CD4-positive, alpha-beta T cell treated with Interleukin-15 for 1 hour (primary cell): ENCODE measurements around the gene CGB2.
A peak's percentile ranks its signal among the peaks of the same experiment; 100 is the strongest.
"Not testable (repeated sequence)": the region's sequence is repeated elsewhere in the genome, so short reads cannot be mapped to it uniquely, and the experiment has no call there.

Experiments
- DNase-seq: peaks from one replicate; pipeline ENCODE4 v3.0.0-alpha.2; 2020

CGB2 gene

GRCh38 chr19:49038557-49039276 is 7.0 kb downstream of the CGB2 start:
- not testable (repeated sequence) for DNase-seq

- DNase-seq: not testable (repeated sequence)
These were observed 8.0 kb downstream of the CGB2 start for GRCh38 chr19:49039736-49040135.

- DNase-seq: no peak
These were observed 10.5 kb downstream of the CGB2 start for GRCh38 chr19:49042177-49042576.

- DNase-seq: not testable (repeated sequence)
These were observed 11.0 kb downstream of the CGB2 start for GRCh38 chr19:49042666-49043065.

- DNase-seq: not testable (repeated sequence)
These were observed 11.9 kb downstream of the CGB2 start, which contains the start of gene CGB5 for GRCh38 chr19:49043548-49043947. Gene CGB5 (plus strand): TSS chr19:49043848. CDS start chr19:49044210, 362 bp downstream.

- not testable (repeated sequence) for DNase-seq
These were observed 17.3 kb downstream of the CGB2 start, which contains the start of gene CGB8 for GRCh38 chr19:49049011-49049410. Gene CGB8 (minus strand): TSS chr19:49049111. CDS start chr19:49048739, 372 bp downstream.

GRCh38 chr19:49049834-49050233 is 18.1 kb downstream of the CGB2 start:
- DNase-seq: not testable (repeated sequence)

- DNase-seq: not testable (repeated sequence)
These were observed 18.8 kb downstream of the CGB2 start for GRCh38 chr19:49050376-49051033.

GRCh38 chr19:49056101-49056901 is 24.6 kb downstream of the CGB2 start:
- DNase-seq: peak; percentile 35

GRCh38 chr19:49056902-49057596 is 25.4 kb downstream of the CGB2 start:
- not testable (repeated sequence) for DNase-seq

- DNase-seq: peak; percentile 31
These were observed 26.0 kb downstream of the CGB2 start, which contains the start of gene CGB7 for GRCh38 chr19:49057636-49058234. Gene CGB7 (minus strand): TSS chr19:49057749. CDS start chr19:49055375, 2,374 bp downstream.

GRCh38 chr19:49058562-49058961 is 26.9 kb downstream of the CGB2 start:
- DNase-seq: peak; percentile 21

- no peak for DNase-seq
These were observed 27.4 kb downstream of the CGB2 start for GRCh38 chr19:49059053-49059452.

- DNase-seq: no peak
These were observed 29.3 kb downstream of the CGB2 start for GRCh38 chr19:49061000-49061399.

GRCh38 chr19:49061445-49061844 is 29.8 kb downstream of the CGB2 start:
- DNase-seq: no peak

- no peak for DNase-seq
These were observed 32.4 kb downstream of the CGB2 start for GRCh38 chr19:49064029-49064629.

- DNase-seq: no peak
These were observed 33.3 kb downstream of the CGB2 start, which contains the start of gene NTF4 for GRCh38 chr19:49064768-49065611. Gene NTF4 (minus strand): TSS chr19:49064818. CDS start chr19:49061997, 2,821 bp downstream.

GRCh38 chr19:49065905-49066512 is 34.3 kb downstream of the CGB2 start:
- no peak for DNase-seq

- no peak for DNase-seq
These were observed 35.9 kb downstream of the CGB2 start for GRCh38 chr19:49067554-49067953.

GRCh38 chr19:49069026-49069425 is 37.3 kb downstream of the CGB2 start:
- DNase-seq: no peak
